ENCODE data around the gene CZIB. TPM values are rescaled to one million over a fixed set of nuclear protein-coding genes. Genes with fewer than 3 reads are reported as not detected.

Gene CZIB
- total RNA-seq, 6 donors from 2014 or later: 28.0 to 61.3 (median 42.4) TPM

GRCh38 chr1:53250325-53250724 is 29.9 kb upstream of the CZIB start:
- 79 to 87% methylated on average over 4 of the region's 4 CpGs for WGBS, 2 donors
- TF ChIP-seq CTCF (IDR thresholded peaks at IDR 0.05) (no peak), POLR2AphosphoS5 (IDR thresholded peaks at IDR 0.05) (no peak), EP300 (IDR thresholded peaks at IDR 0.05) (no peak), POLR2A (IDR thresholded peaks at IDR 0.05) (no peak)
- Histone ChIP-seq H3K36me3 (peaks cover 0 to 4% (median 0%) of the 10 kb centered on the region in 4 donors), H3K4me3 (no peak overlapping the region), H3K4me1 (no peaks in the 10 kb centered on the region), H3K27ac (no peak overlapping the region), H3K9me3 (no peaks in the 10 kb centered on the region), H3K27me3 (no peaks in the 10 kb centered on the region)
- ATAC-seq (ENCODE audit: low FRiP score in 2 of 2) (no peak), DNase-seq (no peak)

GRCh38 chr1:53249706-53250105 is 29.3 kb upstream of the CZIB start:
- no peak for TF ChIP-seq CTCF (IDR thresholded peaks at IDR 0.05)
- TF ChIP-seq POLR2A (IDR thresholded peaks at IDR 0.05): no peak
- no peak for TF ChIP-seq POLR2AphosphoS5 (IDR thresholded peaks at IDR 0.05)
- TF ChIP-seq EP300 (IDR thresholded peaks at IDR 0.05): no peak
- Histone ChIP-seq H3K36me3 (peaks cover 0 to 4% (median 0%) of the 10 kb centered on the region in 4 donors), H3K4me1 (no peaks in the 10 kb centered on the region), H3K27ac (no peak overlapping the region), H3K9me3 (no peaks in the 10 kb centered on the region), H3K4me3 (no peak overlapping the region), H3K27me3 (no peaks in the 10 kb centered on the region)
- no peak for DNase-seq
- ATAC-seq (ENCODE audit: low FRiP score in 2 of 2): no peak
- WGBS, 2 donors: 69 to 72% methylated on average over 3 of the region's 3 CpGs

GRCh38 chr1:53246261-53247134 is 26.1 kb upstream of the CZIB start:
- 82 to 93% methylated on average over 4 of the region's 4 CpGs for WGBS, 2 donors
- TF ChIP-seq POLR2A (IDR thresholded peaks at IDR 0.05): no peak
- no peak for TF ChIP-seq POLR2AphosphoS5 (IDR thresholded peaks at IDR 0.05)
- TF ChIP-seq EP300 (IDR thresholded peaks at IDR 0.05): no peak
- no peak for TF ChIP-seq CTCF (IDR thresholded peaks at IDR 0.05)
- Histone ChIP-seq H3K4me3 (no peak overlapping the region), H3K27me3 (no peaks in the 10 kb centered on the region), H3K36me3 (no peaks in the 10 kb centered on the region), H3K9me3 (no peaks in the 10 kb centered on the region), H3K4me1 (no peaks in the 10 kb centered on the region), H3K27ac (no peak overlapping the region)
- DNase-seq: no peak
- ATAC-seq (ENCODE audit: low FRiP score in 2 of 2): no peak

GRCh38 chr1:53244141-53244540 is 23.7 kb upstream of the CZIB start:
- ATAC-seq (ENCODE audit: low FRiP score in 2 of 2) (no peak), DNase-seq (no peak)
- Histone ChIP-seq H3K27me3 (no peaks in the 10 kb centered on the region), H3K27ac (no peak overlapping the region), H3K4me1 (peaks cover 0 to 2% (median 1%) of the 10 kb centered on the region in 4 donors), H3K4me3 (no peak overlapping the region), H3K36me3 (no peaks in the 10 kb centered on the region), H3K9me3 (no peaks in the 10 kb centered on the region)
- TF ChIP-seq EP300 (IDR thresholded peaks at IDR 0.05): no peak
- TF ChIP-seq POLR2AphosphoS5 (IDR thresholded peaks at IDR 0.05): no peak
- no peak for TF ChIP-seq POLR2A (IDR thresholded peaks at IDR 0.05)
- TF ChIP-seq CTCF (IDR thresholded peaks at IDR 0.05): no peak
- WGBS, 2 donors: 44 to 47% methylated on average over 4 of the region's 4 CpGs
